ENCODE results near the gene RAD51B. TPM values are rescaled to one million over a fixed set of nuclear protein-coding genes. Genes with fewer than 3 reads are reported as not detected.

Gene RAD51B
- total and polyA plus RNA-seq, 2 of the 13 experiments (the other 11 are each of a cell fraction or from before 2014, with no cell fraction given): 7.0 to 9.5 TPM

GRCh38 chr14:68143341-68143841 lies 323.8 kb downstream of the RAD51B start:
- Histone ChIP-seq H3K4me2 (ENCODE audit: low read depth, low read length) (no peak overlapping the region), H3K27me3 (ENCODE audit: control insufficient read depth in 1 of 2, insufficient read depth in 2 of 2, low read length in 2 of 2) (no peaks in the 10 kb centered on the region), H3K36me3 (replicated peaks in 1 of 2; ENCODE audit: control insufficient read depth in 1 of 2, insufficient read depth in 2 of 2, low read length in 2 of 2) (no peaks in the 10 kb centered on the region), H3K9ac (ENCODE audit: insufficient read depth, low read depth, low read length) (no peak overlapping the region), H2AFZ (ENCODE audit: low read length) (no peak overlapping the region), H3K4me3 (replicated peaks in 1 of 3; ENCODE audit: insufficient read depth in 1 of 3, low read depth in 2 of 3, low read length in 3 of 3) (no peak overlapping the region), H3K4me1 (ENCODE audit: insufficient read depth, low read length) (peaks cover 37% of the 10 kb centered on the region), H4K20me1 (ENCODE audit: insufficient read depth, low read length) (no peaks in the 10 kb centered on the region), H3K9me3 (ENCODE audit: low read length) (no peaks in the 10 kb centered on the region), H3K27ac (ENCODE audit: extremely low read length, insufficient read depth, low read length) (no peak overlapping the region), H3K79me2 (ENCODE audit: insufficient read depth, low read length) (no peaks in the 10 kb centered on the region)
- BruUV-seq (replicated peaks): no TSS peak
- FAIRE-seq (no peak), DNase-seq (ENCODE audit: low spot score) (no peak), ATAC-seq (no peak)
- intact Hi-C loops (cut with micrococcal nuclease; ENCODE audit: unreplicated experiment): no loop called here
- WGBS (ENCODE audit: low lambda C conversion rate): 83% methylated on average over 4 of the region's 4 CpGs
- ChIA-PET CTCF (ENCODE audit: low intra/inter-chr PET ratio, low total read pairs) (no interaction called here), POLR2A (no interaction called here)
- in situ Hi-C loops (cut with HindIII; ENCODE audit: extremely low pct_ligation_motif_present, low pct_unique_long_range_greater_than_20kb): no loop called here
- TF ChIP-seq MXD4 (CRISPR knock-in tag; IDR thresholded peaks at IDR 0.05) (no peak), TBP (CRISPR knock-in tag; IDR thresholded peaks at IDR 0.05) (no peak), HNF4A (CRISPR knock-in tag; IDR thresholded peaks at IDR 0.05) (peak; percentile 52; the same call in 1 of the 2 replicates), EP300 (IDR thresholded peaks at IDR 0.05; ENCODE audit: low read depth in 2 of 2, low read length in 2 of 2) (no peak), EP300 (CRISPR knock-in tag; IDR thresholded peaks at IDR 0.05; ENCODE audit: borderline replicate concordance) (no peak), ZNF644 (CRISPR knock-in tag; IDR thresholded peaks at IDR 0.05; ENCODE audit: low read depth) (peak; percentile 79; the same call in 1 of the 2 replicates), KDM5A (IDR thresholded peaks at IDR 0.05; ENCODE audit: borderline replicate concordance, low read length) (no peak)

GRCh38 chr14:68144051-68144681 lies 324.6 kb downstream of the RAD51B start:
- Histone ChIP-seq H3K9ac (ENCODE audit: insufficient read depth, low read depth, low read length) (no peak overlapping the region), H3K27ac (ENCODE audit: extremely low read length, insufficient read depth, low read length) (no peak overlapping the region), H3K4me1 (ENCODE audit: insufficient read depth, low read length) (peaks cover 37% of the 10 kb centered on the region), H3K4me3 (replicated peaks in 1 of 3; ENCODE audit: insufficient read depth in 1 of 3, low read depth in 2 of 3, low read length in 3 of 3) (no peak overlapping the region), H4K20me1 (ENCODE audit: insufficient read depth, low read length) (no peaks in the 10 kb centered on the region), H3K27me3 (ENCODE audit: control insufficient read depth in 1 of 2, insufficient read depth in 2 of 2, low read length in 2 of 2) (no peaks in the 10 kb centered on the region), H2AFZ (ENCODE audit: low read length) (no peak overlapping the region), H3K36me3 (replicated peaks in 1 of 2; ENCODE audit: control insufficient read depth in 1 of 2, insufficient read depth in 2 of 2, low read length in 2 of 2) (no peaks in the 10 kb centered on the region), H3K79me2 (ENCODE audit: insufficient read depth, low read length) (no peaks in the 10 kb centered on the region), H3K4me2 (ENCODE audit: low read depth, low read length) (peak overlapping the region; percentile 22; the same call in 1 of the 2 replicates), H3K9me3 (ENCODE audit: low read length) (no peaks in the 10 kb centered on the region)
- POLR2A ChIA-PET: interaction anchor here (1.1 kb wide), 1 partner anchor 29 kb away, joined by 4 read pairs; no protein-coding TSS in a partner anchor
- intact Hi-C loops (cut with micrococcal nuclease; ENCODE audit: unreplicated experiment) (no loop called here), in situ Hi-C loops (cut with HindIII; ENCODE audit: extremely low pct_ligation_motif_present, low pct_unique_long_range_greater_than_20kb) (no loop called here)
- 72% methylated on average over 3 of the region's 3 CpGs for WGBS (ENCODE audit: low lambda C conversion rate)
- CTCF ChIA-PET (ENCODE audit: low intra/inter-chr PET ratio, low total read pairs): no interaction called here
- ATAC-seq (peak; percentile 91), DNase-seq (ENCODE audit: low spot score) (peak; percentile 44), FAIRE-seq (peak; percentile 54)
- no TSS peak for BruUV-seq (replicated peaks)
- TF ChIP-seq MZF1 (CRISPR knock-in tag; IDR thresholded peaks at IDR 0.05; ENCODE audit: borderline replicate concordance) (peak; percentile 100), ZNF644 (CRISPR knock-in tag; IDR thresholded peaks at IDR 0.05; ENCODE audit: low read depth) (peak; percentile 84; the same call in 1 of the 2 replicates), ZNF512B (CRISPR knock-in tag; IDR thresholded peaks at IDR 0.05; ENCODE audit: borderline replicate concordance) (no peak), SOX13 (IDR thresholded peaks at IDR 0.05) (no peak), SOX13 (CRISPR knock-in tag; conservative IDR thresholded peaks at IDR 0.05 in 1 of 2, IDR thresholded peaks at IDR 0.05 in 1 of 2) (0 out of 4 replicates have a peak, but pooled peaks of 1 of the 2 experiments have one; percentile 3), HNF4A (CRISPR knock-in tag; IDR thresholded peaks at IDR 0.05) (peak; percentile 69), ZBTB25 (CRISPR knock-in tag; IDR thresholded peaks at IDR 0.05) (no peak), ZNF607 (CRISPR knock-in tag; IDR thresholded peaks at IDR 0.05; ENCODE audit: borderline replicate concordance) (no peak)

Data from HepG2 (cell line).